MG63 (cell line): ENCODE data around the gene SDSL. TPM values are rescaled to one million over a fixed set of nuclear protein-coding genes. Genes with fewer than 3 reads are reported as not detected.

Source experiments
- DNase-seq: peaks from one replicate; pipeline ENCODE4 v3.0.0-alpha.2; 2020
- H3K27me3 ChIP-seq: fragments of 250-450 bp; sonication (Bioruptor Pico); 2 replicates; pipeline ENCODE4 v1.5.1; 2020; ENCODE audit warnings: mild to moderate bottlenecking, moderate library complexity
- H3K36me3 ChIP-seq: fragments of 250-450 bp; sonication (Bioruptor Pico); 2 replicates; pipeline ENCODE4 v1.5.1; 2020; ENCODE audit warnings: mild to moderate bottlenecking, moderate library complexity
- H3K4me3 ChIP-seq: fragments of 250-450 bp; sonication (Bioruptor Pico); 2 replicates; pipeline ENCODE4 v1.5.1; 2020; ENCODE audit warnings: mild to moderate bottlenecking, moderate library complexity
- H3K9me3 ChIP-seq: fragments of 250-450 bp; sonication (Bioruptor Pico); 2 replicates; pipeline ENCODE4 v1.5.1; 2020; ENCODE audit warnings: mild to moderate bottlenecking, moderate library complexity
- total RNA-seq: library from RNA; depleted of rRNA; stranded (reverse); fragments of >200 nt; shearing (Covaris generic); gene quantifications from 2 replicates; pipeline ENCODE4 v1.2.3, GENCODE V29; 2014; ENCODE audit warnings: low replicate concordance; rRNA removed

SDSL gene
- total RNA-seq, 1 experiment from 2014 or later: 54.2 TPM

GRCh38 chr12:113477842-113478215, 55.6 kb downstream of the SDSL start:
- peaks cover 71% of the 10 kb centered on the region for H3K27me3 ChIP-seq
- no peaks in the 10 kb centered on the region for H3K36me3 ChIP-seq
- no peak for DNase-seq
- H3K9me3 ChIP-seq: peaks cover 2% of the 10 kb centered on the region; the same call in 1 of the 2 replicates
- H3K4me3 ChIP-seq: no peak overlapping the region

- H3K9me3 ChIP-seq: peaks cover 2% of the 10 kb centered on the region; the same call in 1 of the 2 replicates
- no peak for DNase-seq
- H3K36me3 ChIP-seq: no peaks in the 10 kb centered on the region
- no peak overlapping the region for H3K4me3 ChIP-seq
- peaks cover 64% of the 10 kb centered on the region for H3K27me3 ChIP-seq
Measured at GRCh38 chr12:113478351-113479011, 56.3 kb downstream of the SDSL start.

- Histone ChIP-seq H3K9me3 (peaks cover 2% of the 10 kb centered on the region; the same call in 1 of the 2 replicates), H3K27me3 (peaks cover 59% of the 10 kb centered on the region), H3K36me3 (no peaks in the 10 kb centered on the region), H3K4me3 (no peak overlapping the region)
- no peak for DNase-seq
Measured at GRCh38 chr12:113479216-113479589, 57.0 kb downstream of the SDSL start.

- DNase-seq: peak; percentile 36
Measured at GRCh38 chr12:113479590-113480335, 57.6 kb downstream of the SDSL start.

GRCh38 chr12:113480336-113480971, 58.3 kb downstream of the SDSL start:
- no peak overlapping the region for H3K4me3 ChIP-seq
- no peaks in the 10 kb centered on the region for H3K36me3 ChIP-seq
- peaks cover 48% of the 10 kb centered on the region for H3K27me3 ChIP-seq
- peaks cover 2% of the 10 kb centered on the region; the same call in 1 of the 2 replicates for H3K9me3 ChIP-seq
- DNase-seq: no peak

More at GRCh38 chr12:113479590-113480335, 57.6 kb downstream of the SDSL start:
- Histone ChIP-seq H3K9me3 (peaks cover 2% of the 10 kb centered on the region; the same call in 1 of the 2 replicates), H3K36me3 (no peaks in the 10 kb centered on the region), H3K27me3 (peaks cover 55% of the 10 kb centered on the region), H3K4me3 (no peak overlapping the region)

- Histone ChIP-seq H3K4me3 (no peak overlapping the region), H3K27me3 (peaks cover 38% of the 10 kb centered on the region)
- no peak for DNase-seq
Measured at GRCh38 chr12:113482334-113482733, 60.2 kb downstream of the SDSL start.

GRCh38 chr12:113485330-113485729, 63.1 kb downstream of the SDSL start:
- DNase-seq: no peak
- no peaks in the 10 kb centered on the region for H3K36me3 ChIP-seq
- no peaks in the 10 kb centered on the region for H3K9me3 ChIP-seq
- H3K27me3 ChIP-seq: peaks cover 8% of the 10 kb centered on the region
- no peak overlapping the region for H3K4me3 ChIP-seq

More at GRCh38 chr12:113482334-113482733, 60.2 kb downstream of the SDSL start:
- Histone ChIP-seq H3K9me3 (peaks cover 2% of the 10 kb centered on the region; the same call in 1 of the 2 replicates), H3K36me3 (no peaks in the 10 kb centered on the region)

- H3K27me3 ChIP-seq: peaks cover 4% of the 10 kb centered on the region
- no peaks in the 10 kb centered on the region for H3K9me3 ChIP-seq
- no peak overlapping the region for H3K4me3 ChIP-seq
- no peak for DNase-seq
- no peaks in the 10 kb centered on the region for H3K36me3 ChIP-seq
Measured at GRCh38 chr12:113486722-113487121, 64.5 kb downstream of the SDSL start.

Other genes starting within 250 kb of the SDSL start
- gene DDX54, start 236.9 kb upstream of the SDSL start, total RNA-seq: 80.5 and 82.0 TPM in 2 replicates
- gene RITA1, start 236.7 kb upstream of the SDSL start, total RNA-seq: 34.4 and 38.6 TPM in 2 replicates
- gene TPCN1, start 200.9 kb upstream of the SDSL start, total RNA-seq: 3.9 and 5.4 TPM in 2 replicates
- gene SLC8B1, start 87.3 kb upstream of the SDSL start, total RNA-seq: 8.7 and 11.6 TPM in 2 replicates
- 5.2 and 6.8 TPM in 2 replicates for gene PLBD2, start 63.8 kb upstream of the SDSL start, total RNA-seq
- not detected in 2 replicates for gene SDS, start 18.5 kb upstream of the SDSL start, total RNA-seq
- not detected in 2 replicates for gene LHX5, start 49.5 kb downstream of the SDSL start, total RNA-seq